ENCODE measurements around the gene LRP10.

DNA sequence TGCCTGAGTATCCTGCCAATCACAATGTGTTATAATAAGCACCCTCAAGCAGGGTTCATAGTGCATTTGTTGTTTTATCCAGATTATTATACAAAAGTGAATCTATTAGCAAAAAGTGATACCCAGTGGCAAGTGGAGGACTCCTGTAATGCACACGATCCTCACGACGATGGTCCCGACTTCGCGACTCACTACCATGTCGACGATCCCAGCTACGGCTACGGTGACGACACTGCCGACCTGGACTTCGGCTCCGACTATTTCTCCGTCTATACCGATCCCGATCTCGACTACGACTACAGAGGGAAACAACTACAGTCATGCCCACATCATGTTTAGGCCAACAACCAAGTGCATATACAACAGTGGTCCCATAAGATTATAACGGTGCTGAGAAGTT lies 34.5 kb downstream of the LRP10 start:
- TF ChIP-seq, protein P1, sequence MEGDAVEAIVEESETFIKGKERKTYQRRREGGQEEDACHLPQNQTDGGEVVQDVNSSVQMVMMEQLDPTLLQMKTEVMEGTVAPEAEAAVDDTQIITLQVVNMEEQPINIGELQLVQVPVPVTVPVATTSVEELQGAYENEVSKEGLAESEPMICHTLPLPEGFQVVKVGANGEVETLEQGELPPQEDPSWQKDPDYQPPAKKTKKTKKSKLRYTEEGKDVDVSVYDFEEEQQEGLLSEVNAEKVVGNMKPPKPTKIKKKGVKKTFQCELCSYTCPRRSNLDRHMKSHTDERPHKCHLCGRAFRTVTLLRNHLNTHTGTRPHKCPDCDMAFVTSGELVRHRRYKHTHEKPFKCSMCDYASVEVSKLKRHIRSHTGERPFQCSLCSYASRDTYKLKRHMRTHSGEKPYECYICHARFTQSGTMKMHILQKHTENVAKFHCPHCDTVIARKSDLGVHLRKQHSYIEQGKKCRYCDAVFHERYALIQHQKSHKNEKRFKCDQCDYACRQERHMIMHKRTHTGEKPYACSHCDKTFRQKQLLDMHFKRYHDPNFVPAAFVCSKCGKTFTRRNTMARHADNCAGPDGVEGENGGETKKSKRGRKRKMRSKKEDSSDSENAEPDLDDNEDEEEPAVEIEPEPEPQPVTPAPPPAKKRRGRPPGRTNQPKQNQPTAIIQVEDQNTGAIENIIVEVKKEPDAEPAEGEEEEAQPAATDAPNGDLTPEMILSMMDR (IDR thresholded peaks at IDR 0.05; ENCODE audit: insufficient read depth, low read length, poor library complexity, severe bottlenecking), result no peak
- no peak for TF ChIP-seq EZH2phosphoT487 (conservative IDR thresholded peaks at IDR 0.05; ENCODE audit: low read length)
